SIG-M5 treated with dmso at 0.1 percent for 504 hours (cell line): Measurements from ENCODE around the gene SLC22A13.
A peak's percentile ranks its signal among the peaks of the same experiment; 100 is the strongest.
"Not testable (repeated sequence)": the region's sequence is repeated elsewhere in the genome, so short reads cannot be mapped to it uniquely, and the experiment has no call there.

Experiments used
- DNase-seq: peaks from one replicate; lab custom pipeline; 2025; ENCODE audit not compliant: unreplicated experiment; lab: John Stamatoyannopoulos, UW

Gene SLC22A13

GRCh38 chr3:38260474-38260873, 5.1 kb upstream of the SLC22A13 start:
- no peak for DNase-seq

GRCh38 chr3:38264353-38264771, 1.2 kb upstream of the SLC22A13 start:
- no peak for DNase-seq

GRCh38 chr3:38264779-38265178, 833 bp upstream of the SLC22A13 start:
- no peak for DNase-seq

- no peak for DNase-seq
Measured at GRCh38 chr3:38266810-38267209, 1.2 kb downstream of the SLC22A13 start.

- DNase-seq: no peak
Measured at GRCh38 chr3:38267662-38268061, 2.0 kb downstream of the SLC22A13 start.

GRCh38 chr3:38268087-38268486, 2.5 kb downstream of the SLC22A13 start:
- DNase-seq: peak; percentile 39

- peak; percentile 78 for DNase-seq
Measured at GRCh38 chr3:38268522-38268921, 2.9 kb downstream of the SLC22A13 start.

- DNase-seq: no peak
Measured at GRCh38 chr3:38270606-38271005, 5.0 kb downstream of the SLC22A13 start.

- DNase-seq: no peak
Measured at GRCh38 chr3:38271553-38271952, 5.9 kb downstream of the SLC22A13 start.

GRCh38 chr3:38274864-38275649, 9.4 kb downstream of the SLC22A13 start:
- DNase-seq: no peak

- DNase-seq: no peak
Measured at GRCh38 chr3:38275658-38276057, 10.0 kb downstream of the SLC22A13 start.

- no peak for DNase-seq
Measured at GRCh38 chr3:38276081-38276916, 10.7 kb downstream of the SLC22A13 start.

- no peak for DNase-seq
Measured at GRCh38 chr3:38276917-38277630, 11.5 kb downstream of the SLC22A13 start.

- no peak for DNase-seq
Measured at GRCh38 chr3:38278841-38279240, 13.2 kb downstream of the SLC22A13 start.

- no peak for DNase-seq
Measured at GRCh38 chr3:38281895-38282686, 16.5 kb downstream of the SLC22A13 start, which contains the start of gene SLC22A14. Gene SLC22A14 (plus strand): TSS chr3:38282294. CDS start chr3:38306027, 23,733 bp downstream.

- DNase-seq: no peak
Measured at GRCh38 chr3:38283810-38284755, 18.5 kb downstream of the SLC22A13 start.

GRCh38 chr3:38284756-38285150, 19.1 kb downstream of the SLC22A13 start:
- no peak for DNase-seq

- DNase-seq: not testable (repeated sequence)
Measured at GRCh38 chr3:38289286-38290217, 23.9 kb downstream of the SLC22A13 start.
